Keratinocyte (primary cell): ENCODE measurements around the gene RORB.

Experiments used
- CTCF ChIP-seq, 3 experiments: IDR thresholded peaks in 1 of 3; conservative IDR thresholded peaks in 1 of 3; optimal IDR thresholded peaks in 1 of 3; 2 replicates in 2 of 3; 3 replicates in 1 of 3; pipeline versions ENCODE3 to v1.5.1; 2011; ENCODE audit warnings: low read length in 3 of 3, mild to moderate bottlenecking in 3 of 3, moderate library complexity in 2 of 3, control low read depth in 1 of 3, inconsistent platforms in 1 of 3; ENCODE audit not compliant: insufficient read depth in 2 of 3; ENCODE audit errors: extremely low read depth in 1 of 3
- EZH2 ChIP-seq: IDR thresholded peaks from one replicate; pipeline ENCODE4 v1.6.1; 2012; ENCODE audit warnings: inconsistent platforms, mild to moderate bottlenecking, low read length, moderate library complexity

GRCh38 chr9:74496819-74497747 is at the start of gene RORB:
- no peak for TF ChIP-seq CTCF (optimal IDR thresholded peaks at IDR 0.05 in 1 of 3, IDR thresholded peaks at IDR 0.05 in 1 of 3, conservative IDR thresholded peaks at IDR 0.05 in 1 of 3; ENCODE audit: extremely low read depth in 1 of 3, insufficient read depth in 2 of 3, low read length in 3 of 3)
- peak; percentile 3 for TF ChIP-seq EZH2
